K562 (cell line): ENCODE data around the gene TRIM40. TPM values are rescaled to one million over a fixed set of nuclear protein-coding genes. Genes with fewer than 3 reads are reported as not detected.
A peak's percentile ranks its signal among the peaks of the same experiment; 100 is the strongest.

Experiments
- ATAC-seq: fragments of 200-7000 bp; cut with Tn5 transposase; 3 replicates; pipeline ENCODE4 v1.9.1; 2020; ENCODE audit warnings: moderate library complexity
- BruUV-seq: library from RNA; stranded (reverse); fragments of 400-500 nt; replicated peaks from 2 replicates; lab custom pipeline; 2021; lab: Mats Ljungman, UMichigan
- CTCF ChIA-PET: fragments of 300-600 bp; formaldehyde crosslinking; extraction: SDS; loops from one replicate; lab custom pipeline; 2021; ENCODE audit warnings: low intra/inter-chr PET ratio; lab: Yijun Ruan, JAX
- POLR2A ChIA-PET: fragments of 300-600, 350-650 bp; sonication (Branson Sonifier 250); formaldehyde crosslinking; extraction: SDS; loops from one replicate; lab custom pipeline; 2021; ENCODE audit warnings: antibody characterized with exemption, inconsistent platforms; lab: Yijun Ruan, JAX
- DNase-seq, 4 experiments: peaks; one replicate each; pipeline versions ENCODE4 v3.0.0 to v3.0.0-alpha.2; 2011 to 2018; ENCODE audit warnings: low spot score in 3 of 4, mixed read lengths in 3 of 4; ENCODE audit errors: extremely low read depth in 1 of 4
- FAIRE-seq: peaks from 2 replicates; lab custom pipeline; 2011; peaks lifted over from hg19 to GRCh38; lab: Jason Lieb, UNC
- H2AFZ ChIP-seq: 2 replicates; pipeline ENCODE4 v1.6.0; 2011; ENCODE audit warnings: low read depth, low read length, control low read depth, inconsistent platforms
- H3K27ac ChIP-seq: fragments of 200-600 bp; 3 replicates; pipeline ENCODE4 v1.8.0; 2011; ENCODE audit warnings: low read depth, mild to moderate bottlenecking, control low read depth, inconsistent platforms, low read length, moderate library complexity, mixed read lengths; ENCODE audit errors: extremely low read depth
- H3K27me3 ChIP-seq, 2 experiments: fragments of 300-600 bp in 1 of 2; 2 replicates in 1 of 2; 3 replicates in 1 of 2; pipeline versions ENCODE4 v1.6.0 to v1.8.0; 2011; ENCODE audit warnings: inconsistent platforms in 2 of 2, low read length in 2 of 2, mild to moderate bottlenecking in 1 of 2, mixed read lengths in 1 of 2, moderate library complexity in 1 of 2; ENCODE audit not compliant: control insufficient read depth in 2 of 2, insufficient read depth in 2 of 2
- H3K36me3 ChIP-seq: fragments of 300-600 bp; 3 replicates; pipeline ENCODE4 v1.8.0; 2011; ENCODE audit warnings: mild to moderate bottlenecking, low read length, inconsistent platforms; ENCODE audit not compliant: control insufficient read depth, insufficient read depth
- H3K4me1 ChIP-seq, 2 experiments: fragments of 200-600 bp in 1 of 2; replicated peaks in 1 of 2; 2 replicates in 1 of 2; 3 replicates in 1 of 2; pipeline versions ENCODE4 v1.5.1 to v1.8.0; 2011; ENCODE audit warnings: inconsistent platforms in 2 of 2, low read length in 2 of 2, mild to moderate bottlenecking in 1 of 2, mixed read lengths in 1 of 2, moderate library complexity in 1 of 2; ENCODE audit not compliant: control insufficient read depth in 2 of 2, insufficient read depth in 2 of 2
- H3K4me2 ChIP-seq: 2 replicates; pipeline ENCODE4 v1.6.1; 2011; ENCODE audit warnings: low read length, control low read depth, inconsistent platforms, mixed read lengths; ENCODE audit not compliant: insufficient read depth
- H3K4me3 ChIP-seq: fragments of 200-600 bp; sonication (generic), shearing (Covaris generic); 2 replicates; pipeline ENCODE4 v1.5.1; 2016; ENCODE audit warnings: control low read depth, inconsistent platforms
- H3K79me2 ChIP-seq: fragments of 200-600 bp; 3 replicates; pipeline ENCODE4 v1.8.0; 2011; ENCODE audit warnings: low read length, inconsistent platforms; ENCODE audit not compliant: control insufficient read depth, insufficient read depth
- H3K9ac ChIP-seq, 2 experiments: 2 replicates each; pipeline versions ENCODE4 v1.6.0 to v1.6.1; 2011; ENCODE audit warnings: low read depth in 2 of 2, low read length in 2 of 2, control low read depth in 1 of 2, inconsistent platforms in 1 of 2, mild to moderate bottlenecking in 1 of 2, mixed read lengths in 1 of 2; ENCODE audit not compliant: insufficient read depth in 1 of 2
- H3K9me1 ChIP-seq: one replicate; pipeline ENCODE4 v1.6.0; 2011; ENCODE audit warnings: inconsistent platforms, mild to moderate bottlenecking, low read length, moderate library complexity; ENCODE audit not compliant: control insufficient read depth, insufficient read depth
- H3K9me3 ChIP-seq: replicated peaks from 2 replicates; pipeline ENCODE4 v1.5.1; 2011; ENCODE audit warnings: low read depth, low read length, inconsistent platforms; ENCODE audit not compliant: control insufficient read depth, insufficient read depth
- H4K20me1 ChIP-seq: replicated peaks from 2 replicates; pipeline ENCODE4 v1.6.1; 2011; ENCODE audit warnings: low read length, inconsistent platforms, mixed read lengths; ENCODE audit not compliant: control insufficient read depth, insufficient read depth
- ARID1B ChIP-seq: fragments of 450-650 bp; IDR thresholded peaks from 2 replicates; pipeline ENCODE4 v1.6.1; 2016; ENCODE audit warnings: antibody characterized with exemption, mild to moderate bottlenecking, inconsistent platforms
- DEAF1 ChIP-seq: fragments of 450-650 bp; formaldehyde crosslinking; IDR thresholded peaks from 2 replicates; pipeline ENCODE4 v1.4.0; 2020; ENCODE audit warnings: mild to moderate bottlenecking, moderate library complexity
- DLX4 ChIP-seq: fragments of 250-450 bp; sonication (Bioruptor Pico); IDR thresholded peaks from 2 replicates; pipeline ENCODE4 v1.6.1; 2021; ENCODE audit warnings: mild to moderate bottlenecking
- ELF2 ChIP-seq: fragments of 250-450 bp; sonication (Bioruptor Pico); IDR thresholded peaks from 2 replicates; pipeline ENCODE4 v1.5.0; 2021; ENCODE audit warnings: mild to moderate bottlenecking
- LEF1 ChIP-seq: fragments of 450-650 bp; IDR thresholded peaks from 2 replicates; pipeline ENCODE4 v1.6.1; 2016; ENCODE audit warnings: mild to moderate bottlenecking
- TAF9B ChIP-seq: fragments of 450-650 bp; IDR thresholded peaks from 2 replicates; pipeline ENCODE4 v1.6.1; 2018; ENCODE audit warnings: mild to moderate bottlenecking; ENCODE audit not compliant: partially characterized antibody
- TBP ChIP-seq: optimal IDR thresholded peaks from 2 replicates; pipeline ENCODE3; 2011; ENCODE audit warnings: low read depth, low read length, improper control_type of control experiment
- TGIF2 ChIP-seq: sonication (generic); formaldehyde crosslinking; IDR thresholded peaks from 2 replicates; pipeline ENCODE4 v1.8.1; 2022; ENCODE audit warnings: mild to moderate bottlenecking, missing genetic modification reagents, moderate library complexity
- ZBED1 ChIP-seq: IDR thresholded peaks from 2 replicates; pipeline ENCODE4 v1.6.1; 2014
- WGBS: fragments of 100-300 bp; shearing (Covaris generic); methylation state at CpG from one replicate; pipeline ENCODE4 v1.1.6; 2016; ENCODE audit warnings: low coverage, mixed read lengths; ENCODE audit not compliant: insufficient coverage; ENCODE audit errors: missing lambda C conversion rate; 5-methylcytosine and 5-hydroxymethylcytosine counted together
- in situ Hi-C: fragments of 300-500 bp; cut with MboI; formaldehyde crosslinking; loops from 4 replicates; pipeline ENCODE4 v1.15.0; 2018; ENCODE audit warnings: inconsistent platforms, mixed read lengths
- intact Hi-C: fragments of 100-400 bp; cut with micrococcal nuclease; formaldehyde crosslinking; loops from 2 replicates; pipeline ENCODE4 v1.14.2; 2022
- polyA plus RNA-seq, 8 experiments: library from polyadenylated mRNA; depleted of rRNA in 4 of 8; stranded (reverse) in 5 of 8; unstranded in 3 of 8; fragments of >200 nt; fragmentation: Nextera tagmentation in 2 of 8; fragmentation: Illumina TruSeq in 1 of 8; extraction: Ambion mirVana in 2 of 8; extraction: Trizol in 1 of 8; gene quantifications; 2 replicates each; pipeline versions ENCODE4 v1.2.1 to v1.2.3, GENCODE V29; 2011 to 2014; ENCODE audit warnings: inconsistent platforms in 1 of 8, missing spikeins in 1 of 8
- total RNA-seq, 7 experiments: library from RNA; depleted of rRNA in 6 of 7; stranded (reverse); fragments of >200 nt in 6 of 7; fragmentation: Illumina TruSeq in 2 of 7; extraction: Trizol in 2 of 7; gene quantifications; 2 replicates each; pipeline versions ENCODE4 v1.2.1 to v1.2.3, GENCODE V29; 2011 to 2021; ENCODE audit warnings: low replicate concordance in 1 of 7
- TF ChIP-seq, protein P1 (sequence below): fragments of 450-650 bp; IDR thresholded peaks from 2 replicates; pipeline ENCODE4 v1.6.1; 2016; ENCODE audit warnings: low read depth
- TF ChIP-seq, protein P2 (sequence below): fragments of 450-650 bp; formaldehyde crosslinking; IDR thresholded peaks from 2 replicates; pipeline ENCODE4 v1.4.0; 2020; ENCODE audit warnings: mild to moderate bottlenecking, moderate library complexity

TRIM40 gene
- total and polyA plus RNA-seq, 9 of the 15 experiments (the other 6 are each of a cell fraction or from before 2014, with no cell fraction given), result 0.04 to 0.08 TPM; not detected in 7

GRCh38 chr6:30145818-30146217, 9.9 kb downstream of the TRIM40 start (continued):
- TF ChIP-seq, protein P1, sequence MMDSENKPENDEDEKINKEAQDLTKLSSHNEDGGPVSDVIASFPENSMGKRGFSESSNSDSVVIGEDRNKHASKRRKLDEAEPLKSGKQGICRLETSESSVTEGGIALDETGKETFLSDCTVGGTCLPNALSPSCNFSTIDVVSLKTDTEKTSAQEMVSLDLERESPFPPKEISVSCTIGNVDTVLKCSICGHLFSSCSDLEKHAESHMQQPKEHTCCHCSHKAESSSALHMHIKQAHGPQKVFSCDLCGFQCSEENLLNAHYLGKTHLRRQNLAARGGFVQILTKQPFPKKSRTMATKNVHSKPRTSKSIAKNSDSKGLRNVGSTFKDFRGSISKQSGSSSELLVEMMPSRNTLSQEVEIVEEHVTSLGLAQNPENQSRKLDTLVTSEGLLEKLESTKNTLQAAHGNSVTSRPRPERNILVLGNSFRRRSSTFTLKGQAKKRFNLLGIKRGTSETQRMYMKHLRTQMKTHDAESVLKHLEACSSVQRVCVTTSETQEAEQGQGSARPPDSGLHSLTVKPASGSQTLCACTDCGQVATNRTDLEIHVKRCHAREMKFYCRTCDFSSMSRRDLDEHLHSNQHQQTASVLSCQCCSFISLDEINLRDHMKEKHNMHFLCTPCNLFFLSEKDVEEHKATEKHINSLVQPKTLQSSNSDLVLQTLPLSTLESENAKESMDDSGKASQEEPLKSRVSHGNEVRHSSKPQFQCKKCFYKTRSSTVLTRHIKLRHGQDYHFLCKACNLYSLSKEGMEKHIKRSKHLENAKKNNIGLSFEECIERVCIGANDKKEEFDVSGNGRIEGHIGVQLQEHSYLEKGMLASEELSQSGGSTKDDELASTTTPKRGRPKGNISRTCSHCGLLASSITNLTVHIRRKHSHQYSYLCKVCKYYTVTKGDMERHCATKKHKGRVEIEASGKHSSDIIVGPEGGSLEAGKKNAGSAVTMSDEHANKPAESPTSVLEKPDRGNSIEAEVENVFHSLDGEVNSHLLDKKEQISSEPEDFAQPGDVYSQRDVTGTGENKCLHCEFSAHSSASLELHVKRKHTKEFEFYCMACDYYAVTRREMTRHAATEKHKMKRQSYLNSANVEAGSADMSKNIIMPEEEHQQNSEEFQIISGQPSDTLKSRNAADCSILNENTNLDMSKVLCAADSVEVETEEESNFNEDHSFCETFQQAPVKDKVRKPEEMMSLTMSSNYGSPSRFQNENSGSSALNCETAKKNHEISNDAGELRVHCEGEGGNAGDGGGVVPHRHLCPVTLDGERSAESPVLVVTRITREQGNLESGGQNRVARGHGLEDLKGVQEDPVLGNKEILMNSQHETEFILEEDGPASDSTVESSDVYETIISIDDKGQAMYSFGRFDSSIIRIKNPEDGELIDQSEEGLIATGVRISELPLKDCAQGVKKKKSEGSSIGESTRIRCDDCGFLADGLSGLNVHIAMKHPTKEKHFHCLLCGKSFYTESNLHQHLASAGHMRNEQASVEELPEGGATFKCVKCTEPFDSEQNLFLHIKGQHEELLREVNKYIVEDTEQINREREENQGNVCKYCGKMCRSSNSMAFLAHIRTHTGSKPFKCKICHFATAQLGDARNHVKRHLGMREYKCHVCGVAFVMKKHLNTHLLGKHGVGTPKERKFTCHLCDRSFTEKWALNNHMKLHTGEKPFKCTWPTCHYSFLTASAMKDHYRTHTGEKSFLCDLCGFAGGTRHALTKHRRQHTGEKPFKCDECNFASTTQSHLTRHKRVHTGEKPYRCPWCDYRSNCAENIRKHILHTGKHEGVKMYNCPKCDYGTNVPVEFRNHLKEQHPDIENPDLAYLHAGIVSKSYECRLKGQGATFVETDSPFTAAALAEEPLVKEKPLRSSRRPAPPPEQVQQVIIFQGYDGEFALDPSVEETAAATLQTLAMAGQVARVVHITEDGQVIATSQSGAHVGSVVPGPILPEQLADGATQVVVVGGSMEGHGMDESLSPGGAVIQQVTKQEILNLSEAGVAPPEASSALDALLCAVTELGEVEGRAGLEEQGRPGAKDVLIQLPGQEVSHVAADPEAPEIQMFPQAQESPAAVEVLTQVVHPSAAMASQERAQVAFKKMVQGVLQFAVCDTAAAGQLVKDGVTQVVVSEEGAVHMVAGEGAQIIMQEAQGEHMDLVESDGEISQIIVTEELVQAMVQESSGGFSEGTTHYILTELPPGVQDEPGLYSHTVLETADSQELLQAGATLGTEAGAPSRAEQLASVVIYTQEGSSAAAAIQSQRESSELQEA, result no peak

GRCh38 chr6:30147096-30147495, 11.2 kb downstream of the TRIM40 start:
- POLR2A ChIA-PET, result no interaction called here
- H3K4me2 ChIP-seq, result no peak overlapping the region
- H3K36me3 ChIP-seq, result no peaks in the 10 kb centered on the region
- no TSS peak for BruUV-seq
- 19% methylated on average over 3 of the region's 3 CpGs for WGBS
- intact Hi-C loops (no loop called here), in situ Hi-C loops (no loop called here)
- H3K4me3 ChIP-seq, result no peak overlapping the region
- no peak overlapping the region for H3K27ac ChIP-seq
- H3K9me3 ChIP-seq, result no peaks in the 10 kb centered on the region
- no peaks in the 10 kb centered on the region for H3K9me1 ChIP-seq
- no peaks in the 10 kb centered on the region for H4K20me1 ChIP-seq
- peak; percentile 64 for ATAC-seq
- peaks cover 5 to 30% of the 10 kb centered on the region in 2 experiments; a peak in 4 of 5 replicates for H3K27me3 ChIP-seq
- CTCF ChIA-PET, result no interaction called here
- H3K79me2 ChIP-seq, result no peaks in the 10 kb centered on the region
- FAIRE-seq, result no peak
- H3K4me1 ChIP-seq, result peaks cover 0 to 15% of the 10 kb centered on the region in 2 experiments; a peak in 3 of 5 replicates
- H2AFZ ChIP-seq, result no peak overlapping the region
- DNase-seq, result no peak
- H3K9ac ChIP-seq, result no peak overlapping the region
- TF ChIP-seq DEAF1 (CRISPR knock-in tag) (no peak), TAF9B (no peak), ARID1B (no peak), LEF1 (no peak), DLX4 (CRISPR knock-in tag) (no peak), ELF2 (CRISPR knock-in tag) (no peak), ZBED1 (no peak), TGIF2 (CRISPR knock-in tag) (no peak), TBP (no peak)
- TF ChIP-seq, protein P2, sequence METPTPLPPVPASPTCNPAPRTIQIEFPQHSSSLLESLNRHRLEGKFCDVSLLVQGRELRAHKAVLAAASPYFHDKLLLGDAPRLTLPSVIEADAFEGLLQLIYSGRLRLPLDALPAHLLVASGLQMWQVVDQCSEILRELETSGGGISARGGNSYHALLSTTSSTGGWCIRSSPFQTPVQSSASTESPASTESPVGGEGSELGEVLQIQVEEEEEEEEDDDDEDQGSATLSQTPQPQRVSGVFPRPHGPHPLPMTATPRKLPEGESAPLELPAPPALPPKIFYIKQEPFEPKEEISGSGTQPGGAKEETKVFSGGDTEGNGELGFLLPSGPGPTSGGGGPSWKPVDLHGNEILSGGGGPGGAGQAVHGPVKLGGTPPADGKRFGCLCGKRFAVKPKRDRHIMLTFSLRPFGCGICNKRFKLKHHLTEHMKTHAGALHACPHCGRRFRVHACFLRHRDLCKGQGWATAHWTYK, result no peak
